GM19099 (cell line): ENCODE data around the gene NR5A1.

ENCODE experiments used
- POLR2A ChIP-seq: IDR thresholded peaks from 3 replicates; pipeline ENCODE4 v1.6.1; 2011; ENCODE audit warnings: low read depth; ENCODE audit not compliant: insufficient read length; ENCODE audit errors: extremely low read depth

Gene NR5A1

GRCh38 chr9:124506931-124507879 is at the start of gene NR5A1:
NR5A1 (minus strand) TSS chr9:124507399; CDS start chr9:124503395, 4,004 bp downstream.
- no peak for TF ChIP-seq POLR2A

- TF ChIP-seq POLR2A: no peak
Observed at GRCh38 chr9:124555043-124555442, 47.8 kb upstream of the NR5A1 start.

GRCh38 chr9:124553738-124554137 is 46.5 kb upstream of the NR5A1 start:
- no peak for TF ChIP-seq POLR2A

- TF ChIP-seq POLR2A: no peak
Observed at GRCh38 chr9:124552273-124552605, 45.0 kb upstream of the NR5A1 start.

- TF ChIP-seq POLR2A: no peak
Observed at GRCh38 chr9:124551472-124552272, 44.5 kb upstream of the NR5A1 start.

GRCh38 chr9:124550072-124550471 is 42.9 kb upstream of the NR5A1 start:
- no peak for TF ChIP-seq POLR2A

GRCh38 chr9:124549016-124549415 is 41.8 kb upstream of the NR5A1 start:
- TF ChIP-seq POLR2A: no peak

GRCh38 chr9:124544535-124544934 is 37.3 kb upstream of the NR5A1 start:
- no peak for TF ChIP-seq POLR2A

GRCh38 chr9:124541824-124542223 is 34.6 kb upstream of the NR5A1 start:
- TF ChIP-seq POLR2A: no peak

- no peak for TF ChIP-seq POLR2A
Observed at GRCh38 chr9:124537926-124538325, 30.7 kb upstream of the NR5A1 start.

- no peak for TF ChIP-seq POLR2A
Observed at GRCh38 chr9:124535846-124536245, 28.6 kb upstream of the NR5A1 start.

- TF ChIP-seq POLR2A: no peak
Observed at GRCh38 chr9:124532897-124533296, 25.7 kb upstream of the NR5A1 start.

GRCh38 chr9:124531115-124531514 is 23.9 kb upstream of the NR5A1 start:
- no peak for TF ChIP-seq POLR2A

- no peak for TF ChIP-seq POLR2A
Observed at GRCh38 chr9:124530246-124530645, 23.0 kb upstream of the NR5A1 start.

GRCh38 chr9:124527781-124528180 is 20.6 kb upstream of the NR5A1 start:
- TF ChIP-seq POLR2A: no peak

GRCh38 chr9:124526174-124526573 is 19.0 kb upstream of the NR5A1 start:
- TF ChIP-seq POLR2A: no peak
